Uterus (tissue), 4 donors: ENCODE results near the gene OBI1. TPM values are rescaled to one million over a fixed set of nuclear protein-coding genes. Genes with fewer than 3 reads are reported as not detected.

Experiments
- DNase-seq, 2 donors: peaks; one replicate each; pipeline ENCODE4 v3.0.0-alpha.2; 2019 to 2020
- H3K27ac ChIP-seq, 2 donors: fragments of 200-600 bp; sonication (generic); 1 replicate in 1 of 2; 2 replicates in 1 of 2; pipeline ENCODE4 v1.5.1; 2016 to 2018
- H3K27me3 ChIP-seq, 2 donors: fragments of 200-600 bp; sonication (generic); one replicate each; pipeline ENCODE4 v1.5.1; 2018 to 2019; ENCODE audit warnings: control low read depth in 1 of 2
- H3K36me3 ChIP-seq, 2 donors: fragments of 200-600 bp; sonication (generic); one replicate each; pipeline ENCODE4 v1.5.1; 2019; ENCODE audit warnings: control low read depth in 1 of 2
- H3K4me1 ChIP-seq, 2 donors: fragments of 200-600 bp; sonication (generic); one replicate each; pipeline ENCODE4 v1.5.1; 2018 to 2019; ENCODE audit warnings: control low read depth in 1 of 2
- H3K4me3 ChIP-seq, 2 donors: fragments of 200-600 bp; sonication (generic); 1 replicate in 1 of 2; 2 replicates in 1 of 2; pipeline ENCODE4 v1.5.1; 2018 to 2019; ENCODE audit warnings: mild to moderate bottlenecking in 1 of 2
- H3K9me3 ChIP-seq, 2 donors: fragments of 200-600 bp; sonication (generic); one replicate each; pipeline ENCODE4 v1.5.1; 2019; ENCODE audit warnings: control low read depth in 1 of 2
- CTCF ChIP-seq, 4 experiments: fragments of 200-600 bp in 2 of 4; fragments of 450-650 bp in 2 of 4; sonication (generic) in 2 of 4; IDR thresholded peaks; one replicate each; pipeline ENCODE4 v1.5.1; 2016 to 2019; ENCODE audit warnings: antibody characterized with exemption in 4 of 4, mild to moderate bottlenecking in 2 of 4, moderate library complexity in 1 of 4
- POLR2A ChIP-seq, 2 donors: fragments of 450-650 bp; IDR thresholded peaks; one replicate each; pipeline ENCODE4 v1.6.1; 2016; ENCODE audit warnings: antibody characterized with exemption in 2 of 2, mild to moderate bottlenecking in 1 of 2, moderate library complexity in 1 of 2
- intact Hi-C: fragments of 100-400 bp; cut with DNase I; formaldehyde crosslinking; loops from one replicate; pipeline ENCODE4 v1.15.1; 2023; ENCODE audit warnings: low total_unique reads
- total RNA-seq, 4 donors: library from RNA; depleted of rRNA in 3 of 4; stranded (reverse); fragments of >200 nt in 3 of 4; gene quantifications; one replicate each; pipeline versions ENCODE4 v1.1.0 to v1.2.4, GENCODE V29; 2014 to 2023
- donor health status: DM: yes; HTN: yes; CAD: no.

OBI1 gene, protein sequence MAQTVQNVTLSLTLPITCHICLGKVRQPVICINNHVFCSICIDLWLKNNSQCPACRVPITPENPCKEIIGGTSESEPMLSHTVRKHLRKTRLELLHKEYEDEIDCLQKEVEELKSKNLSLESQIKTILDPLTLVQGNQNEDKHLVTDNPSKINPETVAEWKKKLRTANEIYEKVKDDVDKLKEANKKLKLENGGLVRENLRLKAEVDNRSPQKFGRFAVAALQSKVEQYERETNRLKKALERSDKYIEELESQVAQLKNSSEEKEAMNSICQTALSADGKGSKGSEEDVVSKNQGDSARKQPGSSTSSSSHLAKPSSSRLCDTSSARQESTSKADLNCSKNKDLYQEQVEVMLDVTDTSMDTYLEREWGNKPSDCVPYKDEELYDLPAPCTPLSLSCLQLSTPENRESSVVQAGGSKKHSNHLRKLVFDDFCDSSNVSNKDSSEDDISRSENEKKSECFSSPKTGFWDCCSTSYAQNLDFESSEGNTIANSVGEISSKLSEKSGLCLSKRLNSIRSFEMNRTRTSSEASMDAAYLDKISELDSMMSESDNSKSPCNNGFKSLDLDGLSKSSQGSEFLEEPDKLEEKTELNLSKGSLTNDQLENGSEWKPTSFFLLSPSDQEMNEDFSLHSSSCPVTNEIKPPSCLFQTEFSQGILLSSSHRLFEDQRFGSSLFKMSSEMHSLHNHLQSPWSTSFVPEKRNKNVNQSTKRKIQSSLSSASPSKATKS
- 10 to 100 TPM in 2 of 4 donors, 1 to 10 TPM in 2; 4.7 to 32.6 (median 10.0) TPM for total RNA-seq

- Histone ChIP-seq H3K27me3 (no peaks in the 10 kb centered on the region), H3K36me3 (no peaks in the 10 kb centered on the region), H3K27ac (peak within 1 kb of the TSS; percentile 72 to 76), H3K4me1 (no peaks in the 10 kb centered on the region), H3K4me3 (peak within 1 kb of the TSS; percentile 86 to 90), H3K9me3 (no peaks in the 10 kb centered on the region)
- intact Hi-C loops, result no loop called here
- TF ChIP-seq CTCF (IDR thresholded peaks at IDR 0.05) (no peak), POLR2A (IDR thresholded peaks at IDR 0.05) (peak in 1 of 2 donors; percentile 56)
- peak; percentile 89 for DNase-seq
Measured at GRCh38 chr13:78658630-78659449, at the start of gene OBI1. Gene OBI1, minus strand, starts transcription at chr13:78659155. Its CDS starts 35 bp downstream, at chr13:78659120.

- no peak overlapping the region for H3K27ac ChIP-seq
- H3K4me3 ChIP-seq, result no peak overlapping the region
- no peaks in the 10 kb centered on the region for H3K27me3 ChIP-seq
- intact Hi-C loops, result no loop called here
- no peak for DNase-seq
- H3K4me1 ChIP-seq, result no peaks in the 10 kb centered on the region
- H3K36me3 ChIP-seq, result no peaks in the 10 kb centered on the region
- TF ChIP-seq POLR2A (IDR thresholded peaks at IDR 0.05) (no peak), CTCF (IDR thresholded peaks at IDR 0.05) (no peak)
- no peaks in the 10 kb centered on the region for H3K9me3 ChIP-seq
Measured at GRCh38 chr13:78701383-78701782, 42.4 kb upstream of the OBI1 start.

- Histone ChIP-seq H3K4me1 (no peaks in the 10 kb centered on the region), H3K27ac (no peak overlapping the region), H3K27me3 (no peaks in the 10 kb centered on the region), H3K36me3 (no peaks in the 10 kb centered on the region), H3K9me3 (no peaks in the 10 kb centered on the region), H3K4me3 (no peak overlapping the region)
- DNase-seq, result no peak
- intact Hi-C loops, result no loop called here
- TF ChIP-seq POLR2A (IDR thresholded peaks at IDR 0.05) (no peak), CTCF (IDR thresholded peaks at IDR 0.05) (no peak)
Measured at GRCh38 chr13:78700121-78700910, 41.4 kb upstream of the OBI1 start.

- Histone ChIP-seq H3K27me3 (no peaks in the 10 kb centered on the region), H3K9me3 (no peaks in the 10 kb centered on the region), H3K27ac (no peak overlapping the region), H3K36me3 (no peaks in the 10 kb centered on the region), H3K4me1 (no peaks in the 10 kb centered on the region), H3K4me3 (no peak overlapping the region)
- no peak for DNase-seq
- intact Hi-C loops, result no loop called here
- TF ChIP-seq CTCF (IDR thresholded peaks at IDR 0.05) (no peak), POLR2A (IDR thresholded peaks at IDR 0.05) (no peak)
Measured at GRCh38 chr13:78689011-78689410, 30.1 kb upstream of the OBI1 start.
